Subcutaneous adipose tissue (tissue), 4 donors: ENCODE measurements around the gene KCNE4. TPM values are rescaled to one million over a fixed set of nuclear protein-coding genes. Genes with fewer than 3 reads are reported as not detected.

Experiments
- total RNA-seq, 4 donors: library from RNA; depleted of rRNA; stranded (reverse); fragments of >200 nt; gene quantifications; one replicate each; pipeline ENCODE4 v1.1.0, GENCODE V29; 2016
- TF ChIP-seq, protein P1 (sequence below): fragments of 450-650 bp; IDR thresholded peaks from one replicate; pipeline ENCODE4 v1.5.1; 2016; ENCODE audit warnings: low read depth, mild to moderate bottlenecking, control low read depth, antibody characterized with exemption, moderate library complexity

KCNE4 gene
- total RNA-seq, 4 donors from 2014 or later = 2.9 to 8.5 (median 6.8) TPM

DNA sequence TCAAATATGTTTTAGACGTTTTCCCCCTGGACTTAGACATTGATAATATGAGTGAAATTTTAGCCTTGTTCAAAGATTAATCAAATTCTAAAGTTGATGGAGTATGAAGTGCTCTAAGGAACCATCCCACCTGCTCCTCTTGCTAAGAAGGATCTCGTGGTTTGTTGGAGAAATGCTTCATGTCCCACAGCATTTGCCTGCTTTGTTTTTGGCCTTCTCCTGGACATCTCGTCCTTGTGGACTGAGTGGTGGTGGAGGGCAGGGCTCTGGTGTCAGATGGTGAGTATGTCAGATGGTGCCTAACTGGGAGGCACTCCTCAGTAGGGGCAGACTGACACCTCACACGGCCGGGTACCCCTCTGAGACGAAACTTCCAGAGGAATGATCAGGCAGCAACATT lies 39.7 kb upstream of the KCNE4 start:
- TF ChIP-seq, protein P1, sequence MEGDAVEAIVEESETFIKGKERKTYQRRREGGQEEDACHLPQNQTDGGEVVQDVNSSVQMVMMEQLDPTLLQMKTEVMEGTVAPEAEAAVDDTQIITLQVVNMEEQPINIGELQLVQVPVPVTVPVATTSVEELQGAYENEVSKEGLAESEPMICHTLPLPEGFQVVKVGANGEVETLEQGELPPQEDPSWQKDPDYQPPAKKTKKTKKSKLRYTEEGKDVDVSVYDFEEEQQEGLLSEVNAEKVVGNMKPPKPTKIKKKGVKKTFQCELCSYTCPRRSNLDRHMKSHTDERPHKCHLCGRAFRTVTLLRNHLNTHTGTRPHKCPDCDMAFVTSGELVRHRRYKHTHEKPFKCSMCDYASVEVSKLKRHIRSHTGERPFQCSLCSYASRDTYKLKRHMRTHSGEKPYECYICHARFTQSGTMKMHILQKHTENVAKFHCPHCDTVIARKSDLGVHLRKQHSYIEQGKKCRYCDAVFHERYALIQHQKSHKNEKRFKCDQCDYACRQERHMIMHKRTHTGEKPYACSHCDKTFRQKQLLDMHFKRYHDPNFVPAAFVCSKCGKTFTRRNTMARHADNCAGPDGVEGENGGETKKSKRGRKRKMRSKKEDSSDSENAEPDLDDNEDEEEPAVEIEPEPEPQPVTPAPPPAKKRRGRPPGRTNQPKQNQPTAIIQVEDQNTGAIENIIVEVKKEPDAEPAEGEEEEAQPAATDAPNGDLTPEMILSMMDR = no peak

DNA sequence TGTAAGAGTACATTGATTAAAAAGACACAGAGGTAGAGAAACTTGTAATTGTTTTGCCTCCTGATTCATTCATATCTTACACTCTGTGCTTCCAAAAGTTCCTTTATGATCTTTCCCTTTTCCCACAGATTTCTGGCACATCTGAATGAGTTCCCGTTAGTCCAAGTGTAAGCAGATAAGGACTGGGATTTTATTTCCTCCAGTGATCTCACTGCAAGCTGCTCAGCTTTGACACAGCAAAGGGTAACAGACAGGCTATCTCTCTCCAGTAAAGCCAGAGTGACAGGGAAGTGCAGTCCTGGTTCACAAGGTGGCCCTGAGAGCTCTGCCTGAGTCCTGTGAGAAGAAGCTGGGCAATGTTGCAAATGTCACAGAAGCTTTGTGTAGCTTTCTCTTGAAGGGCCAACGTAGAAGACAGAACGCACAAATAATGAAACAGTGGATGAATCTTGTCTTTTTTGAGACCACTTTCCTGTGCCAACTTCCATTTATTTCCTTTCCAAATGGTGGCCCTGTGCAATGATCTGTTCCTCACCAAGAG lies 32.5 kb upstream of the KCNE4 start:
- TF ChIP-seq, protein P1 = no peak

- TF ChIP-seq, protein P1 = no peak
Observed at GRCh38 chr2:223019987-223020717, 31.8 kb upstream of the KCNE4 start.

GRCh38 chr2:223020971-223021675 lies 30.9 kb upstream of the KCNE4 start:
- TF ChIP-seq, protein P1 = no peak

DNA sequence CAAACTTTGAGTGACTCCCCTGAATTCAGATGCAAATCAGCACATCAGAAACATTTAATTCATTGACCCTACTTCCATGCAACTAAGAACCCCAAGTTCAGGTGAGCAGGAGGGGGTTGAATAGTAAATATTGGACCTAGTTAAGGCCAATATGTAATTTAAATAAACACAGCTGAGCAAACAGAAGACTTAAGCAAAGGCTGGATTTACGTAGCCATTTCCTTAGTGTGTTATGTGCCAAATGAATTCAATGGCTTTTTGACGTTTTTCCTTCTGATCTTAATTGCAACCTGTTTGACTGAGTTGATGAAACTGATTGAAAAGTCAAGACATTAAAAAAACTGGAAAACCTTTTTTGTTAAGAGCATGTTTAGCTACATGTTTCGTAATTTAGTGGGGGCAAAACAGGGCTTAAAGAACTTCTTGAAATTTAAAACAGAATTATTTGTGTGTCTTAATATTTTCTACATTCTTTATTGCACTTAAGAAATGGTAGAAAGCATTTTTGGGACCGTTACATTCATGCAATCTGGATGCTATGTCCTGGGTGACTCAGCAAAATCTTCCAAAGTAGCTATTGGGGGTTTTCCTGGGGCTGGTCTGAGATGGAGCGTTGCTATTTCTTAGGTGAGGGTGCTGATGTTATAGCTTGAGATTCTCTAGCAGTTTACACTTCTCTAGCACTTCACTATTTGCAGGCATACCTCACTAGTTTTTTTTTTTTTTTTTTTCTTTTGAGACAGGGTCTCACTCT lies 25.5 kb upstream of the KCNE4 start:
- TF ChIP-seq, protein P1 = no peak

DNA sequence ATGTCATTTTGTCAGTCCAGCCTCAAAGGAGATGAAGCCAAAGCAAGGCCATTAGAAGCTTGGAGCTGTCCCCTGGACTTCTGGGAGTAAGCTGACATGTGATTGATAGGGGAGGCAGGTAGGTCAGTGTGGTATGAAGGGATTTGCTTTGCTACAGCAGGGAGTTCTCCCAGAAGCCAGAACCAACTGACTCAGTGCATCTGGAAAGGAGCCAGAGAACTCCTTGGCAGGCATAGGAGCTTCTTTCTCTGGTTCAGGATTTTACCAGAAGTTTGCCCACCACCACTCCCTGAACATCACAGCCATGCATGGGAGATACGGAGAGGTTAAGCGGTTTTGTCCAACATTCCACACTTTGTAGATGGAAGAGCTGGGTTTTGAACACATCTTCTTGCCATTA lies 24.5 kb upstream of the KCNE4 start:
- TF ChIP-seq, protein P1 = no peak

- TF ChIP-seq, protein P1 = no peak
Observed at GRCh38 chr2:223029287-223029686, 22.7 kb upstream of the KCNE4 start.
